HL-60 (cell line): ENCODE measurements around the gene FBXO48.

Source experiments
- DNase-seq, 2 experiments: peaks; one replicate each; pipeline ENCODE4 v3.0.0-alpha.2; 2010 to 2020; ENCODE audit warnings: low read depth in 1 of 2, low spot score in 1 of 2
- H3K27ac ChIP-seq: fragments of 250-450 bp; sonication (Bioruptor Pico); replicated peaks from 2 replicates; pipeline ENCODE4 v1.5.1; 2020; ENCODE audit warnings: mild to moderate bottlenecking, moderate library complexity
- H3K27me3 ChIP-seq: fragments of 250-450 bp; sonication (Bioruptor Pico); 2 replicates; pipeline ENCODE4 v1.5.1; 2021; ENCODE audit warnings: mild to moderate bottlenecking, moderate library complexity; ENCODE audit not compliant: insufficient read depth, poor library complexity, severe bottlenecking
- H3K4me3 ChIP-seq: replicated peaks from 2 replicates; pipeline ENCODE4 v1.5.1; 2011; ENCODE audit warnings: mild to moderate bottlenecking, control low read depth, low read length; ENCODE audit not compliant: insufficient read depth
- CTCF ChIP-seq: IDR thresholded peaks from one replicate; pipeline ENCODE4 v1.5.1; 2011; ENCODE audit warnings: low read length, control low read depth, inconsistent platforms; ENCODE audit not compliant: insufficient read depth
- GABPA ChIP-seq: IDR thresholded peaks from 2 replicates; pipeline ENCODE4 v1.6.1; 2012; ENCODE audit warnings: low read depth
- POLR2AphosphoS5 ChIP-seq: IDR thresholded peaks from 2 replicates; pipeline ENCODE4 v1.6.1; 2012; ENCODE audit warnings: low read depth
- SPI1 ChIP-seq: IDR thresholded peaks from 2 replicates; pipeline ENCODE4 v1.6.1; 2012; ENCODE audit warnings: low read depth, mild to moderate bottlenecking, borderline replicate concordance
- TF ChIP-seq, protein P1 (sequence below): IDR thresholded peaks from 2 replicates; pipeline ENCODE4 v1.6.1; 2012; ENCODE audit warnings: low read depth; ENCODE audit not compliant: insufficient replicate concordance

FBXO48 gene

GRCh38 chr2:68458981-68459380 lies 8.1 kb downstream of the FBXO48 start:
- no peaks in the 10 kb centered on the region for H3K27me3 ChIP-seq
- no peak for TF ChIP-seq SPI1
- TF ChIP-seq GABPA, result no peak
- no peak overlapping the region for H3K4me3 ChIP-seq
- H3K27ac ChIP-seq, result no peak overlapping the region
- DNase-seq, result no peak

- TF ChIP-seq GABPA (no peak), POLR2AphosphoS5 (no peak), CTCF (no peak), SPI1 (no peak)
- TF ChIP-seq, protein P1, sequence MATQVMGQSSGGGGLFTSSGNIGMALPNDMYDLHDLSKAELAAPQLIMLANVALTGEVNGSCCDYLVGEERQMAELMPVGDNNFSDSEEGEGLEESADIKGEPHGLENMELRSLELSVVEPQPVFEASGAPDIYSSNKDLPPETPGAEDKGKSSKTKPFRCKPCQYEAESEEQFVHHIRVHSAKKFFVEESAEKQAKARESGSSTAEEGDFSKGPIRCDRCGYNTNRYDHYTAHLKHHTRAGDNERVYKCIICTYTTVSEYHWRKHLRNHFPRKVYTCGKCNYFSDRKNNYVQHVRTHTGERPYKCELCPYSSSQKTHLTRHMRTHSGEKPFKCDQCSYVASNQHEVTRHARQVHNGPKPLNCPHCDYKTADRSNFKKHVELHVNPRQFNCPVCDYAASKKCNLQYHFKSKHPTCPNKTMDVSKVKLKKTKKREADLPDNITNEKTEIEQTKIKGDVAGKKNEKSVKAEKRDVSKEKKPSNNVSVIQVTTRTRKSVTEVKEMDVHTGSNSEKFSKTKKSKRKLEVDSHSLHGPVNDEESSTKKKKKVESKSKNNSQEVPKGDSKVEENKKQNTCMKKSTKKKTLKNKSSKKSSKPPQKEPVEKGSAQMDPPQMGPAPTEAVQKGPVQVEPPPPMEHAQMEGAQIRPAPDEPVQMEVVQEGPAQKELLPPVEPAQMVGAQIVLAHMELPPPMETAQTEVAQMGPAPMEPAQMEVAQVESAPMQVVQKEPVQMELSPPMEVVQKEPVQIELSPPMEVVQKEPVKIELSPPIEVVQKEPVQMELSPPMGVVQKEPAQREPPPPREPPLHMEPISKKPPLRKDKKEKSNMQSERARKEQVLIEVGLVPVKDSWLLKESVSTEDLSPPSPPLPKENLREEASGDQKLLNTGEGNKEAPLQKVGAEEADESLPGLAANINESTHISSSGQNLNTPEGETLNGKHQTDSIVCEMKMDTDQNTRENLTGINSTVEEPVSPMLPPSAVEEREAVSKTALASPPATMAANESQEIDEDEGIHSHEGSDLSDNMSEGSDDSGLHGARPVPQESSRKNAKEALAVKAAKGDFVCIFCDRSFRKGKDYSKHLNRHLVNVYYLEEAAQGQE, result no peak
- Histone ChIP-seq H3K27me3 (no peaks in the 10 kb centered on the region), H3K27ac (no peak overlapping the region), H3K4me3 (no peak overlapping the region)
- no peak for DNase-seq
Observed at GRCh38 chr2:68456198-68456597, 10.9 kb downstream of the FBXO48 start.

DNA sequence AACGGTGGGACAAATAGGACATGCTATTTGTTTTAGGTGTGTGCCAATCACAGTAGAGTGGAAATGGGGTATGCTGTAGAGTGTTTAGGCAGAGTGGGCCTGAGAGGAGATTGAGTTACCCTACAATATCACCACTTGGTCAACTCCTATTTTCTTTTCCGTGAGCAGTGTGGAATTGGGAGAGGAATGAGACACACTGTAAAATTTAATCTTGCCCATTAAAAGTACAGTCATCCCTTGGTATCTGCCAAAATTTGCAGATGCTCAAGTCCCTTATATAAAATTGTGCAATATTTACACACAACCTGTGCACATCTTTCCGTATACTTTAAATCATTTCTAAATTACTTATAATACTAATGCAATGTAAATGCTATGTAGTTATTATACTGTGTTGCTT lies 12.4 kb downstream of the FBXO48 start:
- TF ChIP-seq CTCF, result no peak
- TF ChIP-seq GABPA, result no peak
- TF ChIP-seq, protein P1, result no peak
- no peak for TF ChIP-seq POLR2AphosphoS5
- H3K27me3 ChIP-seq, result no peaks in the 10 kb centered on the region
- no peak overlapping the region for H3K27ac ChIP-seq
- DNase-seq, result no peak
- H3K4me3 ChIP-seq, result no peak overlapping the region

GRCh38 chr2:68453761-68454360 lies 13.2 kb downstream of the FBXO48 start:
- H3K27me3 ChIP-seq, result no peaks in the 10 kb centered on the region
- H3K4me3 ChIP-seq, result no peak overlapping the region
- TF ChIP-seq, protein P1, result no peak
- TF ChIP-seq GABPA (no peak), SPI1 (no peak), CTCF (no peak), POLR2AphosphoS5 (no peak)
- H3K27ac ChIP-seq, result no peak overlapping the region
- no peak for DNase-seq
